RWPE1 (cell line): ENCODE data around the gene COPG1.

Source experiments
- CTCF ChIA-PET: fragments of 350-600 bp; sonication (Branson Sonifier 250); formaldehyde crosslinking; extraction: SDS; loops from one replicate; lab custom pipeline; 2021; lab: Yijun Ruan, JAX
- POLR2A ChIA-PET: fragments of 400-600 bp; formaldehyde crosslinking; extraction: SDS; loops from one replicate; lab custom pipeline; 2020; ENCODE audit warnings: antibody characterized with exemption; ENCODE audit not compliant: low non-redundant PET; lab: Yijun Ruan, JAX
- DNase-seq: peaks from one replicate; pipeline ENCODE4 v3.0.0; 2012; ENCODE audit warnings: low spot score
- H3K27ac ChIP-seq: fragments of 450-650 bp; 2 replicates; pipeline ENCODE4 v1.5.1; 2017
- TF ChIP-seq, protein P1 (sequence below): fragments of 450-650 bp; conservative IDR thresholded peaks from 2 replicates; pipeline ENCODE4 v1.5.1; 2017; ENCODE audit warnings: low read depth, mild to moderate bottlenecking

The COPG1 gene

DNA sequence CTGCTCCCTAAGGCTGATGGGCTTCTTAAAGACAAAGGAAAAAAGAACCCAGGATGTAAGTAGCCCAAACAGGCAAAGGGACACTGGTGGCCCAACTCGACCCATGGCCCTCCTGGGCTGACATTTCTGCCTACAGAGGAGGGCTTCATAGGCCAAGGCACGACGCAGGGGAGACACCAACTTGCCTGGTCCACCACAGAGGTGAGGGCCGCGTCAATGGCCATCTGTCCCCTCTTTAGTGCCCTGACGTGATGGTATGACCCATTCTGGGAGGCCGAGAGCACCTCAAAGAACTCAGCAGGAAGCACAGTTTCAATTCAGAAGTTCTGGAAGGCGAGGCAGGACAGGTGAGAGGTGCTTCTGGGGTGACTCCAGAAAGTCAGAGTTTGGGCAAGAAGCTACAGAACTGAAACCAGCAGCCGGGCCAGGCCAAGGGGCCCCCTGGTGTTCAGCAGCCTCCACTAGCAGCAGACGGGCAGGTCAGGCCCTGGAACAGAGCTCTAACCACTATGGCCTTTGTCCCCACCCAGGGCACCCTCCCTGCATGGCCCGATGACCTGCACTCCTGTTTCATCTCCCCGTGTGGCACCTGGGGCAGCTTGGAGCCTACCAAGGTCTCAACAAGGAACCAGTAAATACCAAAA is 74.4 kb downstream of the COPG1 start:
- ChIA-PET POLR2A (no interaction called here), CTCF (no interaction called here)
- no peak for DNase-seq
- TF ChIP-seq, protein P1, sequence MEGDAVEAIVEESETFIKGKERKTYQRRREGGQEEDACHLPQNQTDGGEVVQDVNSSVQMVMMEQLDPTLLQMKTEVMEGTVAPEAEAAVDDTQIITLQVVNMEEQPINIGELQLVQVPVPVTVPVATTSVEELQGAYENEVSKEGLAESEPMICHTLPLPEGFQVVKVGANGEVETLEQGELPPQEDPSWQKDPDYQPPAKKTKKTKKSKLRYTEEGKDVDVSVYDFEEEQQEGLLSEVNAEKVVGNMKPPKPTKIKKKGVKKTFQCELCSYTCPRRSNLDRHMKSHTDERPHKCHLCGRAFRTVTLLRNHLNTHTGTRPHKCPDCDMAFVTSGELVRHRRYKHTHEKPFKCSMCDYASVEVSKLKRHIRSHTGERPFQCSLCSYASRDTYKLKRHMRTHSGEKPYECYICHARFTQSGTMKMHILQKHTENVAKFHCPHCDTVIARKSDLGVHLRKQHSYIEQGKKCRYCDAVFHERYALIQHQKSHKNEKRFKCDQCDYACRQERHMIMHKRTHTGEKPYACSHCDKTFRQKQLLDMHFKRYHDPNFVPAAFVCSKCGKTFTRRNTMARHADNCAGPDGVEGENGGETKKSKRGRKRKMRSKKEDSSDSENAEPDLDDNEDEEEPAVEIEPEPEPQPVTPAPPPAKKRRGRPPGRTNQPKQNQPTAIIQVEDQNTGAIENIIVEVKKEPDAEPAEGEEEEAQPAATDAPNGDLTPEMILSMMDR, result no peak
- H3K27ac ChIP-seq, result no peak overlapping the region

DNA sequence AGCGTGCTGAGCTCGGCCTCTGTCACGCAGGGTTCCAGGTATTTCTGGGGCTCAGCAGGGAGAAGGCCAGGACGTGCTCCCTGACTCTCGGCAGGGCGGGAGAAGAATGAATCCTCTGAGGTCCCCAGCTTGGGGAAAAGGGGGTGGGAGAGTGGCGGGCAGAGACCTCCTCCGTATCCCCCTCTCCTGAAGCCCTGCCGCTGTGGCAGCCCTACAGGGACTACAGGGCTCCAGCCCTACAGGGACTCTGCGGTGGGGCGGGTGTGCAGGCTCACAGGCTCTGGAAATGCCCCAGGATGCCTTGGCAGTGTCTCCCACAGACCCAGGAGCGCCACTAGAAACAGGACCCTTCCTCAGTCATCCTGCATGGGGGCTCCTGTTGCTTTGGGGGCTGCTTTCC is 75.4 kb downstream of the COPG1 start:
- H3K27ac ChIP-seq, result no peak overlapping the region
- CTCF ChIA-PET, result no interaction called here
- no peak for DNase-seq
- TF ChIP-seq, protein P1, result no peak
- POLR2A ChIA-PET, result no interaction called here

DNA sequence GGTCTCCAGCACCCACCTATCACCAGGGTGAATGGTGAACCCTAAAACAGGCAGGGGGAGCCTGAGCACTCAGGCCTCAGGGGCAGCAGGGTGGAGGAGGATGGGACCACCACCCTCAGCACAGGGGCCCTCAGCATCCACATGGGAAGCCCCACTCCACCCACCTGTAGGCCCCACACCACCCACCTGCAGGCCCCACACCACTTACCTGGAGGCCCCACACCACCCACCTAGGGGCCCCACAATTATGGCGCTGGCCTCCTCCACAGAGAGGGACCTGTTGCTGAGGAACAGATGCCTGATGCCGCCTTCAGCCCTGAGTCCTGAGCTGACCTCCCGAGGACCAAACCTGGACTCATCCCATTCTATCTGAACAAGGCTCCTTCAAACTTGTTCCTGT is 76.0 kb downstream of the COPG1 start:
- ChIA-PET CTCF (no interaction called here), POLR2A (no interaction called here)
- no peak for DNase-seq
- no peak overlapping the region for H3K27ac ChIP-seq
- TF ChIP-seq, protein P1, result no peak

DNA sequence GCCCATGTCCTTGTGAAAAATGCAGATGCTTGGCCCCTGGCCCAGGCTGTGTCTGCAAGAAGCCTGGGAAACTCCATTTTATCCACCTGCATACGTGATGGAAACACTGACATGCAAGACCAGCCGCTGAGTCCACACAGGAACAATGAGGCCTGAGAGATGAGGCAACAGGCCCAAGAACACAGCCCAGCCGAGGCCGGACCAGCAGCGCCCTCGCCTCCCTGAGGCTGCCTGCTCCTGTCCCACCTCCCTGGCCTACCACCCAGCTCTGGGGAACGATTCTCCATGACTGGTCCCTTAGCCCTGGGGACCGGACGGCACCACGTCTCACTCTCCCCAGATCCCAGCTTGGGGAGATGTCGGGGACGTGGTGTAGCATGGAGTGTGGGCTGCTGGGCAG is 76.7 kb downstream of the COPG1 start:
- TF ChIP-seq, protein P1, result no peak
- DNase-seq, result no peak
- ChIA-PET POLR2A (no interaction called here), CTCF (interaction anchor here (1.4 kb wide), 1 partner anchor 9 kb away, joined by 3 read pairs; no protein-coding TSS in a partner anchor)
- no peak overlapping the region for H3K27ac ChIP-seq

DNA sequence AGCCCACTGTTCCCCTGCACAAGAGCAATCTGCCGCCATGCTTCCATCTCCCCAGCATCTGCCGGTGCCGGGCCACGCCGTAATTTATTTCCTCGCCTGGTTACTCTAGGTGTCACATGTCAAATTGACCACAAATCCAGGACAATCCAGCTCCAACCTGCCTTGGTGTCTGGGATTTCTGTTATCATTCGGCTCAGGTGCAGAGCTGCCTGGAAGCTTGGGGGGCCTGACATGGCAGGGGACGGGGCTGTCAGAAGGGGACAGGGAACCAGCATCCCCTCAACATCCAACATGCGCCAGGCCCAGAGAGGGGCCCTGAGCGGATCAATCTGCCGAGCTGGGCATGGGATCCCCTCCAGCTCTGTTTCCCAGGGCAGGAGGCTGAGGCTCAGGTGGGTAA is 77.2 kb downstream of the COPG1 start:
- DNase-seq, result no peak
- H3K27ac ChIP-seq, result no peak overlapping the region
- TF ChIP-seq, protein P1, result no peak
- POLR2A ChIA-PET, result no interaction called here
- CTCF ChIA-PET, result interaction anchor here (1.4 kb wide), 1 partner anchor 10 kb away, joined by 3 read pairs; no protein-coding TSS in a partner anchor
